NOMO-1 treated with dmso at 0.1 percent for 144 hours (cell line): ENCODE results near the gene FAM53C.
A peak's percentile ranks its signal among the peaks of the same experiment; 100 is the strongest.

Experiments used
- DNase-seq: peaks from one replicate; lab custom pipeline; 2025; ENCODE audit not compliant: unreplicated experiment; lab: John Stamatoyannopoulos, UW

The FAM53C gene

GRCh38 chr5:138351056-138351455, 13.0 kb downstream of the FAM53C start:
- no peak for DNase-seq

DNA sequence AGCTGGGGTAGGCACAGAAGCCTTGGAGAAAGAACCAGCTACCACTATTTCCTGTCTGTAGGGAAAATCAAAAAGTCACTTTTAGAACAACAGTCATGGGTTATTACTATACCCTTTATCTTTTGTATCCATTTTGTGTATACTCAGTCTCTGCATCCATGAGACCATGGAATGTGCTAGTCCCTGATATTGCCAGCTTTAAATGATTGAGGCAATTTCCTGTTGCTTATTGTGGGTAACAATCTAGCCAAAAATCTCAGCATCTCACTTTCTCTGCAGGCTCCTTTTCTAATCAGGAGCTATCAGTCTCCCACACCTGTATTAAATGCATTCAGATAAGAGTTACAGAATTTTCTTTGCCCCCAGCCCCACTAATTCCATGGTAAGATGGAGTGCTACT, 13.5 kb downstream of the FAM53C start:
- no peak for DNase-seq

DNA sequence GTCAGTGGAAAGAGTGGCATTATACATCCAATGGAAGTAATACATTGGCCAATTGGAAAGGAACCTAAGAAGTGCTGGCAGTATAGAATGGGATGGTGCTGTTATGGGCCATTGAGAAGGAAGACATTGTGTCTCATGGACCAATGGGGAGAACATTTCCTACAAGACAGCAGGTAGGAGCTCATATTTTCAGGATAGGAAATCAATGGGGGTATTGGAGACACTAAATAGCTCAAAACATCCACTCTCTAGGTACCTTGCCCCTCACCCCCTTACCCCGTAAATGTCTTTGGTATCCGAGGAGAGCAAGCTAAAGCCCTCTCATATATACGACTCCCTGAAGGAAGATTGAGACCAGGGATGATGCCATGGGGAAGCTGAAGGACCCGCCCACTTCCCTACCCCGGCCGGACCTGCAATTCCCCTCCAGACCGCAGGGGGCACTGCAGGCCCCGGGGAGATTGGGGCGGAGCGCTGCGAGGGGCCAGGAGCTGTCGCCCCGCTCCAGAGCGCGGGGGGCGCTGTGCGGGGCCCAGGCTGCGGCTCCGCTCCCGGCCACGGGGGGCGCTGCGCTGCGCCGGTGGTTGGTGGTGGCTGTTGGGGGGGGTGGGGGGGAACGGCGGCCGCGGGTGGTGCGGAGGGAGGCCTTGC, 14.1 kb downstream of the FAM53C start, which contains the start of gene KDM3B:
Gene KDM3B (plus strand): TSS at position 615 of the 651 bp plus-strand sequence. CDS start 111 bp downstream, outside the sequence.
- peak; percentile 82 for DNase-seq

DNA sequence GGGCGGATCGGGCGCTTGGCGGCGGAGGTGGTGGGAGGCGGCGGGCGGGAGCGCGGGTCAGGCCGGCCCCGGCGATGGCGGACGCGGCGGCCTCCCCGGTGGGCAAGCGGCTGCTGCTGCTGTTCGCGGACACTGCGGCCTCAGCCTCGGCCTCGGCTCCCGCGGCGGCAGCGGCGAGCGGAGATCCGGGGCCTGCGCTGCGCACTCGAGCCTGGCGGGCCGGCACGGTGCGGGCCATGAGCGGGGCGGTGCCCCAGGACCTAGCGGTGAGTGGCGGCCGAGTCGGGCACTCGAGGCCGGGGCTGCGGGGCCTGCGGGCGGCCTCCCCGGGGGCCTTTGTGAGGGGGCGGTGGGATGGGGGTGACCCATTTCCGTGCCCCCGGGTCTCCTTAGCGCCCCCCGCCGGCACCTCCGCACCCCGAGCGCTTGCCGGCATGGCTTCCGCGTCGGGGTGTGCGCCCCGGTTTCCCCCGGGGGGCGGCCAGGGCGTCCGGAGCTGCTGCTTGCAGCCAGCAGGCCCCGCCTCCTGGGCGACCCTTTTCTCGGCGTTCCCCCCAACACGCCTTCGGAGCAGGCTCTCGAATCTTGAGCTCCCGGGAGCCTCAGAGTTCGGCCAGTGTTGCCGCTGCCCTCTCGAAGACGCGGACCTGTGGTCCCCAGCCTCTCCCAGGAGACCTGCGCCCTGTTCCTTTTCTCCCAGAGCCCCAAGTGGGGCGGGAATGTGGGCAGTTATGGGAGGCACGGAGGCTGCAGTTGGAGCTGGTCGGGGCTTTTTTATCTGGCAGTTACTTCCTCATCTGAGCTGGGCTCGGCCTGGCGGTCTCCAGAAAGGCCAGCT, 14.9 kb downstream of the FAM53C start:
- peak; percentile 68 for DNase-seq

DNA sequence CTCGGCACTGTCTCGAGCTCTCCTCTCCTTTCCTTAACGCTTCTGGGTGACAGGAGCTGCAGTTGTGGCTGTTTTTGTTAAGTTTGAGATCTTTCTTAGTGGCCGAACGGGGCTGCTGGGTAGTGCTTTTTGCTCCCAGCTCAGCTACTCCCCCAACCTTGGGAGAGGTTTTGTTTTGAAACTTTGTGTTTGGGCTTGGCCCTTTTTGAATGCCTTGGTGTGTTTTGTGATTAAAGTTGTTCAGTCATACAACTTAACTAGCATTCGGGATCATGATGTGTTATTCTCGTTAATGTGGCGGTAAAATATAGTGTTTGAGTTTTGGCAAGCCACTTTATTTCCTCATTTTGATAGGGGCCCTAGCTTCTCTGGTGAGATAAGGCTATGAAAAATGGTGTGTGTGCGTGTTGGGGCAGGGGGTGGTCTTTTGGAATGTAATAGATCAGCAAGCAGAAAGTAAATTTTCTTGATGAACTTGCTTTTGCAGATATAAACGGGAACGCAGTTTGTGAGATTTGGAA, 15.6 kb downstream of the FAM53C start:
- no peak for DNase-seq

- no peak for DNase-seq
Observed at GRCh38 chr5:138354387-138354786, 16.3 kb downstream of the FAM53C start.

GRCh38 chr5:138354926-138355378, 16.9 kb downstream of the FAM53C start:
- peak; percentile 36 for DNase-seq

- DNase-seq, result no peak
Observed at GRCh38 chr5:138359621-138360020, 21.6 kb downstream of the FAM53C start.

DNA sequence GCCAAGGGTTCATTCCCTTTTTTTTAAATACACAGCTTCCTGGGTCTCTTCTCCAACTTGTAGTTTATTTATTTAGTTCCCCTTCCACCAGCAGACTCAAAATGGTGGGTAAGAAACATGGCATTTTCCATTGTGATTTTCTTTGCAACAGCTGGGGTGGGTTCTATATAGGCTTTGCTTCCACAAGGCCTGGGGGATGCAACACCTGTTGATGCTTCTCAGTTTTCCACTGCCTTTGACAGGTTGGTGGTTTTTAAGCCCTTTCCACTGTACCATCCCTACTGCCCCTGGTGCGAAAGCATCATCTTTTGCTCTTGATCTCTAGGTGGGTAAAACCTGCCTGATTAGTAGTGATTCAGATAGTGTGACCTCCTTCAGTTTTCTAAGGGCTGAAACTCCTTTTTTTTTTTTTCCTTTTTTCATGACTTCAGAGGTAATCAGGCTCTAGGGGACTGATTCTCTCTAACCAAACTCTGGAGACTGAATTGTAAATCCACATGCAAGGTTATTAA, 22.9 kb downstream of the FAM53C start:
- DNase-seq, result no peak

- DNase-seq, result no peak
Observed at GRCh38 chr5:138364576-138364975, 26.5 kb downstream of the FAM53C start.

DNA sequence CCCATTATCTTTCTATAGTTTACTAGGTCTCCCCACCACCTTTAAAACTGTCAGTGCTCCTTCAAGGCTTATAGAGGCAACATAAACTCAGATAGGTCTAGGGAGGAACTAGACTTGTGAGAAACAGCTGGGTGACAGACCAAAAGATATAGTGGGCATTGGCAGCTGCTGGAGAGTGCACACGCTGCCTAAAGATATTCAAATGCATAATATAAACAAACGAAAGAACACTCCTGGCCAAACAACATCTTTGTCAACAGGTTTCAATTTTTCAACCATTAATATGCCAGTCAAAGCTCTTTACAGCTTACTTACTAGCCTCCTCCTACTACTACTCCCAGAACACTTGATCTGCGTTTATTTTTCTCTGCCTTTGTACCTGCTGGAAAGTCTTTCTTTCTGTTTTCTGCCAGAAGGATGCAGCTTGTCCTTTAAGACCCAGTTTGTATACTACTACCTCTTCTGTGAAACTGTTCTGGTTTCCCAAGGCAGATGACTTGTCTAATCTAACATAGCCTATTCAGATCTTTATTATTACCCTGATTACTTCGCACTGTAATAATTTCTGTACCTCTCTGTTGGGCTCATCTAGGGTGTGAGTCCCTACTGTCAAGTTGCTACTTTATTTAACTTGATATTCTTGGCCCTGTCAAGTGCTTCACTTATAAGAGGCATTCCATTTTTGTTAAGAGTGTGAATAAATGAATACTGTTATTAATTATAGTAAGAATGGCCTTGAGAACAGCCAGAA, 28.7 kb downstream of the FAM53C start:
- no peak for DNase-seq

DNA sequence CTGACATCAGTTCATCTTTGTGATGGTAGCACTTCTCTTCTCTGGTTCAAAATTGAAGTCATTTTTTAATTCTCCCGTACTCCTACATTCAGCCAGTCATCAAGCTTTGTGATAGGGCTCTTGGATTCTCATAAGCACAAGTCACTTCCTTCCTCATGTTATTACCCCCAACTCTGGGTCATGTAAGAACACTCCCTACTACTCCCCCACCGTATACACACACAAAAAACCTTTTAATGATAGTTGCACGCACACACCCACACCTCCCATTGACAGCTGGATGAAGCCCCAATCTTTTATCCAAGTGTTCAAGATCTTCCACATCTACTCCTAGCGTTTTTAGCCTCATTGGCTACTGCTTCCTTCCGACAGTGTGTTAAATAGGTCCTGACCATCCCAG, 31.2 kb downstream of the FAM53C start:
- DNase-seq, result peak; percentile 18

DNA sequence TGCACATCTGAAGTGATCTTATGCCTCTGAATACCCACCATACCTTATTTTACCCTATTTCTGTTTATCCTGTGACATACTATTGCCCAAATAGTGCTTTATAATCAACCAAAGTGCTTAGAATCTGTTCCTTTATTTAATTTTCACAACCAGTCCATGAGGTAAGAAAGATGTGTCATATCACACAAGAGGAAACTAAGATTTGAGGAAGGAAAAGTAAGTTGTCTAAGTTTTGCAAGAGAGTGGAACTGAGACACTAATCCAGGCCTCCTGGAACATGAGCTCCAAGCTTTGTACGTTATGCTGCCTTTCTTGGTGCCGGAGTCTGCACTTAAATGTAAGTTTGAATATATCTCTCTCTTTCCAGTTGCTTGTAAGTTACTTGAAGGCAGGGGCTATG, 31.6 kb downstream of the FAM53C start:
- peak; percentile 79 for DNase-seq

GRCh38 chr5:138370537-138370936, 32.5 kb downstream of the FAM53C start:
- no peak for DNase-seq

- no peak for DNase-seq
Observed at GRCh38 chr5:138371454-138371853, 33.4 kb downstream of the FAM53C start.

DNA sequence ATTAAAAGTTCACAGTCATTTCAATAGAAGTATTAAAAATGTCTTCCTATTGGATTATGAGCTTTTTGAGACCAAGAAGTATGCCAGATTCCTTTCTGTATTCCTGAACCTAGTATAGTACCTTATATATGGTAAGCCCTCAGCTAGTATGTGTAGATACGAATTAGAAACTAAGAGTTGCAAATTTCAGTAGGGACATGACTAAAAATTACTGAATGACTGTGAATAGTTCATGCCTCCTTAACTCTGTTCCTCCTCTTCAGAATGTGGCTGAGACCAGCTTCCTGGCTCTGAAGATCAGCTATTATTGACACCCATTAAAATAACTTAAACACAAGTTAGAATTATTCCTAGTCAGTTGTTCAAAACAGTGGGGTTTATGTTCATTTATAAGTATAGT, 34.2 kb downstream of the FAM53C start:
- DNase-seq, result no peak

GRCh38 chr5:138372653-138373052, 34.6 kb downstream of the FAM53C start:
- no peak for DNase-seq

DNA sequence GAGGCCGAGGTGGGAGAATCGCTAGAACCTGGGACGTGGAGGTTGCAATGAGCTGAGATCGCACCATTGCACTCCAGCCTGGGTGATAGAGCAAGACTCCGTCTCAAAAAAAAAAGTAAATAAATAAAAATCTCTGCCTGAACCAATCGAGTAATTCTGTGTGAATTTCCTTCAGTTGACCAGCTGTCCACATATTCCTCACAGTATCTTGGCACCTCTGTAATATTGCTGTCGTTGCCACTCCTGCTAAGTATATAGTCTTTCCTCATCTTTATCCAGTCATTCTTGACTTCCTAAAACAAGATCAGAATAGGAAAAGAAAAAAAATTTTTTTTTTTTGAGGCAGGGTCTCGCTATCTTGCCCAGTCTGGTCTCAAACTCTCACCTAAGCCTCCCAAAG, 44.3 kb downstream of the FAM53C start:
- DNase-seq, result no peak

DNA sequence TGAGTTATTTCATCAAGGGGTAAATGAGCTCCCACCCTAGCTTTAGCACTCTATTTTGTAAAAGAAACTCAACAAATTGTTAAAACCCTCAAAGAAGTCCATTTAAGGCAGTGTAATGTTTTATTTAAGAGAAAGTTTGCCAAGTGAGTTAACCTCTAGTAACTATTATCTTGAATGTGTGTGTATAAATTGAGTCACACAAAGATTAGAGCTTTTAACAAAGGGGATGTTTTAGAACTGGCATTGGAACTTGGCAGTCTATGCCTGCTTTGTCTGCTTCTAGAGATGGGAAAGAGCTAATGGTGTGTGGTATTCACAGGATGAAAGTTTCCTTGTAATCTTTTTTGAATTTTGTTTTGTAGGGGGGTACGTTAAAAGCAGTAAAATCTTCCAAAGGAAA, 47.6 kb downstream of the FAM53C start:
- DNase-seq, result no peak

- no peak for DNase-seq
Observed at GRCh38 chr5:138386290-138386689, 48.2 kb downstream of the FAM53C start.

DNA sequence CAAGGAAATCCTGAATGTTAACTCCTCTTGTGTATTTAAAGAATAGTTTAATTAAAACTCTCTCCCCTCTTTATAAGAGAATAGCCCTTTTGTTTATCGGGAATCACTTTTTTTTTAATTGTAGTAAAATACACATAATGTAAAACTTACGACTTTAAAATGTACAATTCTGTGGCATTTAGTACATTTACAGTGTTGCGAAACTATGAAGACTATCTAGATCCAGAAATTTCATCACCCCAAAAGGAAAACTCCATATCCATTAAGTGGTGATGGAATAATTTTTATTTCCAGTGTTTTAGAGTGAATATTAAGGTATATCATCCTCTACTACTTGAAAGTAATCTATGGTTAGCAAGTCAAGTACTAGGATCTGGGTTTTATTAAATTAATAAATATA, 51.3 kb downstream of the FAM53C start:
- no peak for DNase-seq
